NCI-H2107 treated with DMSO at 0.1 percent for 48 hours (cell line): ENCODE results near the gene TRIO.

Experiments used
- DNase-seq: peaks from one replicate; lab custom pipeline; 2025; ENCODE audit not compliant: unreplicated experiment; lab: John Stamatoyannopoulos, UW

Gene TRIO

GRCh38 chr5:14165375-14166106, 22.4 kb downstream of the TRIO start:
- DNase-seq, result no peak

DNA sequence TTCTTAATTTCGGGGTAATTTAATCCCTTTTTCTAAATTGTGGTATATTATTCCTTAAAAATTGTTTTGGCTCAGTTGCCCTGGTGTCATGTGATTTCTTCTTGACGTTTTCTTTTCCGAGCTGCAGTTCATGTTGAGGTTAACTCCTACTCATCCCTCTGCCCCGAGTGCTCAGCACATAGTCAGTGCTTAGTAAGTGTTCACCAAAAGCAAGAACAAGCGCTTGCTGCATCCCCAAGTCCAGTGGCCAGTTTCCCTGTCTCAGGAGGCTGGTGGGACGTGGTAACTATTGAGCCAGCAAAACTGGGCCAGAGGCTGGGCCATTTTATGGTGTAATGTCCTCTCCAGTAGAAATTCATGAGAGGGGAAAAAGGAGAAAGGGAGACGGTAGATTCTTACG, 23.3 kb downstream of the TRIO start:
- DNase-seq, result no peak

GRCh38 chr5:14167211-14167845, 24.2 kb downstream of the TRIO start:
- DNase-seq, result no peak

GRCh38 chr5:14168144-14168792, 25.1 kb downstream of the TRIO start:
- DNase-seq, result no peak

GRCh38 chr5:14168793-14169262, 25.7 kb downstream of the TRIO start:
- no peak for DNase-seq

- no peak for DNase-seq
Observed at GRCh38 chr5:14171046-14171445, 27.9 kb downstream of the TRIO start.

- no peak for DNase-seq
Observed at GRCh38 chr5:14171621-14172020, 28.5 kb downstream of the TRIO start.

GRCh38 chr5:14172149-14172795, 29.1 kb downstream of the TRIO start:
- DNase-seq, result no peak

DNA sequence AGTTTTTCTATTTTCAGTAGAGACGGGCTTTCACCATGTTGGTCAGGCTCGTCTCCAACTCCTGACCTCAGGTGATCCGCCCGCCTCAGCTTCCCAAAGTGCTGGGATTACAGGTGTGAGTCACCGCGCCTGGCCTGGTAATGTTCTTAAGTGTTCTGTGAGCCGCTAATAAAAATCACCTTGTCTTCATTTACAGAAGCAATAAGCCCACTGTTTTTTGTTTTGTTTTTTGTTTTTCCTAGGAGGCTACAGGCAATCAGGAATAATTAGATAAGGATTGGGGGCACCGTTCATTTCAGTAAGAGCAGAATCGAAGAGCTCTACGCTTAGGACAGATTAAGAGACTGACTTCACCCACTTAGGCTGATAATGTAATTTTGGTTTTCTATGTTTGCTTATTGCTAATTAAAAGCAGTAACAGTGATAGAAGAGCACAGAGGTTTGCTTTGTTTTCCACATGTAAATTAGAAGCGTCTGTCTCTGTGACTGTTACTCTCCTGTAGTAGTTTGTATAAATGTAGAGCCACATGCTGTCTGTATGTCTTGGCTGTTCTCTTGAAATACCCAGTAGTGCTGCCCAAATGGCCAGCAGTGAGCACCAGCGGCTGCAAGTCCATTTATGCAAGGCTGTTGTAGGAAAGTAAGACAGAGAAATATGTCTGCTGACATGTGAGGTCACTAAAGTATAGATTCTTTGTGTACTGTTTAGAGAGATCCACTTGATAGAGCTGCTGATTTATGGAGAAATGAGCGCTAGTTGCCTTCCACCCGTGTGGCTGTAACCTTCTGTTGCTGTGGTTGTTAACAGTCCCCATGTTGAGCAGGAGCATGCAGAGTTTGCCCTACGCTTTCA, 30.5 kb downstream of the TRIO start:
- no peak for DNase-seq

DNA sequence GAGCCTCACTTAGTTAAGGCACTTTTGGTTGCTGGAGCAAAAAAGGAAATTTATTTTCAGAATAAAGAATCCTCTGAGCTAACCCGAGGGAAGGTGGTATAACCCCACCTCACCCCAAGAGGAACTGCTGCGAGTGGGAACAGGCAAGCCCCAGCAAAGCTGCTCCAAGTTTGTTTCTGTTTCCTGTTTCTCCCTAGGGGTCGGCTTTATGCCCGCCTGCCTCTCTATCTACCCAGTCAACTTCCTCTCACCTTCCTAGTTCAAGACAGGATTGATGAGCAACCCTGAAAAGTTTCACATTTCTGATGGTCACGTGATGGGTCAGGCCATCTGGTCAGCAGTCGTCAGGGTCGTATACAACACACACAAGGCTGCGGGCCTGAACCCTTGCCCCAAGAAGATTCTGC, 31.1 kb downstream of the TRIO start:
- DNase-seq, result no peak

DNA sequence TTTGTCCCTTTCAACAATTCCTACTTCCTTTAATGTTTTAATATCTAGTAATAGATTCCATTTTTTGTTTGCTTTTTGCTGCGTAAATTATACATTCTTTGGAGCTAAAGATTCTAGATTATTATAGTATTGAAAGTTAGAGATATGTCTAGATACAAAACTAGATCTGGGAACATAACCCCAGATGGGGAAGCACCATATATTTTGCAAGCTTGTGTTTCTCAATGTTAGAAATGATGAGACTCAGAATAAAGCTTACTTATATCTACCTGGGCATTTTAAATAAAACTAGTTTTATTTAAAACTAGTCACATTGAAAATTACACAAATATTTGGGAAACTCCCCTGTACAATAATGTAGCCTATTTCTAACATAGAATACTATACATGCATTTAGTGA, 32.2 kb downstream of the TRIO start:
- no peak for DNase-seq

- DNase-seq, result no peak
Observed at GRCh38 chr5:14176888-14177287, 33.7 kb downstream of the TRIO start.

DNA sequence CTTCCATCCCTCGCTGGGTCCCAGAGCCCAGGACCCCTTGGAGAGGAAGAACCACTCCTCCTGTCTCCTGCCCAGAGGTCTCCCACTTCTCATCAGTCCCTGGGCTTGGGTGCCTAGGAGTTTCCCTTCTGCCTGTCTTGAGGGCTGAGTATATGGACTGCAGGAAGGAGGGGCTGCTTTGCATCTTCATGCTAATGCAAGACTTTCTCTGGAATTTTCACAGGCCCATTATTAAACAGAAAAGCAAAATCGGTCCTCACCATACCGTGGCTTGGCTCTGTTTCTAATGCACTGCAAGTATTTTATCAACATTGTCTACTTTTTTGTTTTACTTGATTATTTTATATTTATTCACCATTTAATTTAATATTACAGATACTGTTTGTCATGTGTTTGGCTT, 34.5 kb downstream of the TRIO start:
- no peak for DNase-seq

- DNase-seq, result no peak
Observed at GRCh38 chr5:14178091-14178490, 34.9 kb downstream of the TRIO start.

DNA sequence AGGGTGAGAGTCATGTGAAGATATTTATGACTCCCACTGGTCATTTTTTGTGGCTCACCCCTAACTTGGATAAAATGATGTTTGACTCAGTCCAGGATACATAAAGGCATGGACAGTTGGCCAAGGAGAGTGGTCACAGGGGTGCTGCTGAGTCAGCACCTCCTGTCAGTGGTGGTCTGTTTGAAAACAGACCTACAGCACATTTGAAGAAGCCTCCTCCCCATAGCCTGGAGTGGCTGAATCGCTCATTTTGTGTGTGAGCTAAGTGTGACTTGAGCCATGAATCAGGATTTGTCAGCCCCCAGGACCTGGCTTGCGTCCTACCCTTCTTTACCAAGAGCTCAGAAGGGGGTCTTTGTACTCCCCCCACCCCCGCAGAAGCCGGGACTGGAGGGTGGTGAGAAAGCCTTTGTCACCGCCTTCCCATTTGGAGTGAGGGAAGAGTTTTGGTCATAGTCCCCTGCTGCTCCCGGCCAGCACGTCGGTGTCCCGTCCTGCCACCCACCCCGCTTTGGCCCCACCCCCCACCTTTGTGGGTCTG, 35.6 kb downstream of the TRIO start:
- DNase-seq, result no peak

DNA sequence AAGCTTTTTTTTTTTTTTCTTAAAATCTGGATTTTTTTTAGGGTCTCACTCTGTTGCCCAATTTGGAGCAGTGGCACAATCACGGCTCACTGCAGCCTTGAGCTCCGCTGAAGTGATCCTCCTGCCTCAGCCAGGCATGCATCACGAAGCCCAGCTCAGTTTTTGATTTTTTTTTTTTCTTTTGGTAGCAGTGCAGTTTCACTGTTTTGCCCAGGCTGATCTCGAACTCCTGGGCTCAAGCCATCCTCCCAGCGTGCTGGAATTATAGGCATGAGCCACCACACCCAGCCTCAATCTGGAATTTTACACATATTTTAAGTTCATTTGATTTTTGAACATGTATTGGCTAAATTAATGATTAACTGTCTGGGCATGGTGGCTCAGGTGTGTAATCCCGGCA, 36.3 kb downstream of the TRIO start:
- no peak for DNase-seq

GRCh38 chr5:14180437-14180836, 37.3 kb downstream of the TRIO start:
- no peak for DNase-seq

DNA sequence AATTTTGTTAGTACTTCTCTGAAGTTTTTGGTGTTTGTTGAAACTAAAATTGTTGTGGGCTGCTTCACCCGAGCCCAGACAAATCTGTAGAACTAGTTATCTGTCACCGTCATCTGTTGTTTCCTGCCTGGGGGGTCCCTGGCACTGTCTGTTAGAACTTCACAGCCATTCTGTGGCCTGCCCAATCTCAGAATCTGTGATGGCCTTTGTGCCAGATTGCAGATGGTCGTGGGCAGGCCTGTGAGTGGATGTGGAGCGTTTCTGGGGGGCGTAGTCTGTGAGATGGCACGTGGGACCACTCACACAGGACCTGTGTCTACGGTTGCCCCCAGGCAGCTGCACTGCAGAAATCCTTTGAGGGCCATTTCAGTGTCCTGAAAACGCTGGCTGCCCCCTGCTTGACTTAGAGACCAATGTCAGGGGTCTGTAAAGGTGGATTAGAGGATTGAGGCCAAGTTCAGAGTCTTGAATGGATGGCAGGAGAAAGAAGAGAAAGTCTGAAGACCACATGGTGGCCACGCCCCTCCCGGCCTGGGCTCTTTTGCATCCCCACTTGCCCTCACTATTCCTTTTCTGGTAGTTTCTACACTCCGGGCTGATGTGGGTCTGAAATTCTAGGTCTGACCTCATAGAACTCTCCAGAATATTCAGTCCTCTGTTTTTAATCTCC, 38.3 kb downstream of the TRIO start:
- DNase-seq, result no peak

- DNase-seq, result no peak
Observed at GRCh38 chr5:14182761-14183160, 39.6 kb downstream of the TRIO start.
